Measurements from ENCODE around the gene CYP39A1.

Gene CYP39A1

GRCh38 chr6:46652603-46653438, at the start of gene CYP39A1, which contains the start of gene SLC25A27:
Gene CYP39A1 (minus strand): TSS chr6:46652818. CDS start chr6:46652582, 236 bp downstream.
Gene SLC25A27 (plus strand): TSS chr6:46652975. CDS start chr6:46653193, 218 bp downstream.
- DNase-seq: peak; percentile 73

- DNase-seq: no peak
Observed at GRCh38 chr6:46699970-46700369, 47.4 kb upstream of the CYP39A1 start.

GRCh38 chr6:46690911-46691451, 38.4 kb upstream of the CYP39A1 start:
- no peak for DNase-seq

- DNase-seq: no peak
Observed at GRCh38 chr6:46690141-46690755, 37.6 kb upstream of the CYP39A1 start.

- DNase-seq: no peak
Observed at GRCh38 chr6:46689657-46690056, 37.0 kb upstream of the CYP39A1 start.

GRCh38 chr6:46688966-46689335, 36.3 kb upstream of the CYP39A1 start:
- DNase-seq: no peak

GRCh38 chr6:46688117-46688965, 35.7 kb upstream of the CYP39A1 start:
- no peak for DNase-seq

GRCh38 chr6:46687619-46688097, 35.0 kb upstream of the CYP39A1 start, which contains the start of gene TDRD6:
Gene TDRD6 (plus strand): TSS chr6:46687885. CDS start chr6:46688129, 244 bp downstream.
- no peak for DNase-seq

GRCh38 chr6:46684771-46685170, 32.2 kb upstream of the CYP39A1 start:
- no peak for DNase-seq

- no peak for DNase-seq
Observed at GRCh38 chr6:46677314-46677654, 24.7 kb upstream of the CYP39A1 start.

- DNase-seq: no peak
Observed at GRCh38 chr6:46676604-46677313, 24.1 kb upstream of the CYP39A1 start.

GRCh38 chr6:46674410-46674809, 21.8 kb upstream of the CYP39A1 start:
- DNase-seq: no peak

- no peak for DNase-seq
Observed at GRCh38 chr6:46667377-46667776, 14.8 kb upstream of the CYP39A1 start.

- DNase-seq: no peak
Observed at GRCh38 chr6:46661483-46661882, 8.9 kb upstream of the CYP39A1 start.

- no peak for DNase-seq
Observed at GRCh38 chr6:46657642-46658041, 5.0 kb upstream of the CYP39A1 start.

GRCh38 chr6:46655803-46656202, 3.2 kb upstream of the CYP39A1 start:
- no peak for DNase-seq

GRCh38 chr6:46653439-46654195, 999 bp upstream of the CYP39A1 start:
- DNase-seq: no peak

- no peak for DNase-seq
Observed at GRCh38 chr6:46652232-46652602, 401 bp downstream of the CYP39A1 start.

GRCh38 chr6:46651816-46652215, 802 bp downstream of the CYP39A1 start:
- no peak for DNase-seq

- DNase-seq: no peak
Observed at GRCh38 chr6:46651006-46651405, 1.6 kb downstream of the CYP39A1 start.

- no peak for DNase-seq
Observed at GRCh38 chr6:46648869-46649492, 3.6 kb downstream of the CYP39A1 start.
